Fibroblast of skin of back (primary cell): ENCODE measurements around the gene GSE1.

ENCODE experiments used
- DNase-seq: peaks from one replicate; pipeline ENCODE4 v3.0.0-alpha.2; 2013

The GSE1 gene

DNA sequence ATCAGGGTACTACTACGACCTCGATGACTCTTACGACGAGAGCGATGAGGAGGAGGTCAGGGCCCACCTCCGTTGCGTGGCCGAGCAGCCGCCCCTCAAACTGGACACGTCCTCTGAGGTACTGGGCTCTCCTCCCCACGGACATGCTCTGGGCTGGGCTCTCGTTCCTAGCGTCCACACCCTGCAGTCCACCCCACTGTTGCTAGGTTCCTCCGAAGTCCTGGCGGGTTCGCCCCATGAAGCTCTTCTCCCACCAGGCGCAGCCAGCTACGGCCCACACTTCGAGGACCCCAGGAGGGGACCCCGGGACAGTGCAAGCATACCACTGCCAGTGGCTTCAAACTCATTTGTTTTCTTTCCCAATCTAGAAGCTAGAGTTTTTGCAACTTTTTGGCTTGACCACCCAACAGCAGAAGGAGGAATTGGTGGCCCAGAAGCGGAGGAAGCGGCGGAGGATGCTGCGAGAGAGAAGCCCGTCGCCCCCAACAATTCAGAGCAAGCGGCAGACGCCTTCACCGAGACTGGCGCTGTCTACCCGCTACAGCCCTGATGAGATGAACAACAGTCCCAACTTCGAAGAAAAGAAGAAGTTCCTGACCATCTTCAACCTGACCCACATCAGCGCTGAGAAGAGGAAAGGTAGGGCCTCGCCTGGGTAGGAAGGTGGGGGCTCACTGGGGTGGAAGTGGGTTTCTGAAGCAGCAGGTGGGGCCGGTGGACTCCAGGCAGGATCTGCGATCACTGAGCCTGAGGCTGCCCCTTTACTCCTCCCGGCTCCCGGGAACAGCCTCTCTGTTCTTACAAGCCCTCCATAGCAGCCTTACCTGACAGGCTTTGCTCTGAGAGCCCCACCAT lies 50.1 kb downstream of the GSE1 start:
- no peak for DNase-seq

DNA sequence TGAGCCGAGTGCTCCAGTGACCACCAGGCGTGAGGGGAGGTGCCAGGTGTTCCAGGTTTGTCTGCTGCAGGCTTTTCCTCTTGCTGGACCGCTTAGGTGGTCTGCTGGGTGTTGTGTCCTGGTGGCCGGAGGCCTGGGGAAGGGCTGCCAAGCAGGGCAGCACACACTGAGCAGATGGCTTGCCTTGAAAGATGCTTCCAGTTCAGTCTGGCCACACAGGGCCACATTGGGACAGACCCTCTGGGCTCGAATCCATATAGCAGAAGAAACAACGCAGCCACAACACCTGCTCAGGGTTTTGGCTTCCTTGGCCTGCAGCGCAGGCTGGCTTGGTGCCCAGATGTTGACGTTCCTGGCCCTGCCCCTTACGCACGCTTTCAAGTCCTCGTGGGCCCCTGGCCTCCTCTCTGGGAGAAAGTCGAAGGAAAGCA lies 50.8 kb downstream of the GSE1 start:
- DNase-seq, result no peak

DNA sequence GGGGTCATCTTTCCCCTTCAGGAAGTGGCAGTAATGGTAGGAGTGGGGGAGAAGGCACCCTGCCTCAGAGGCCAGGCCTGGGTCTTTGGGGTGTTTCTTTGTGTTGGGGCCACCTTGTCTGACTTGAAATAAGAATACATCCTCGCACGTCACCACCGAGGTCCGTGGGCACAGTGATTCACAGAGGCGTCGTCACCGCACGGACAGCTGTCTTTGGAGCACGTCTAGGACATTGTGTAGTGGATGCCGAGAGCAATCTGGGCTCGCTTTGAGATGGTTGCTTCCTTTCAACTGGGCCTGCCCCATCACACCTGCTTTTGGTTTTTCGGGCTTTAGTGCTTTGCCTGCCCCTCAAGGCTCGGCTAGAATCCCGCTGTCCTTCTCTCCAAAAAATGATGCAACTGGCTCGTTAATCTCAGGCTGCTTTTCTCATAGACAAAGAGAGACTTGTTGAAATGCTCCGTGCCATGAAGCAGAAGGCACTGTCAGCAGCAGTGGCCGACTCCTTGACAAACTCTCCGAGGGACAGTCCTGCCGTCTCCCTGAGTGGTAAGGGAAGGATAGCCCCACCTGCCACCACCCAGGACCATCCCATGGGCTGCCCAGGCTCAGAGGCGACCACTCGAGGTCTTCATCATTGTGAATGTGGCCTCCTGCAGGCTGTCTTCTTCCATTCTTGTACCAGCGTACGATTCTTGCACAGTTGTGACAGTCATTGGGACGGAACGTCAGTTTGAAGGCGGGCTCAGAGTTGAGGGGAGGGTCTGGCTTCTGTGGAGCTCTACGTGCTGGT lies 51.7 kb downstream of the GSE1 start:
- no peak for DNase-seq

DNA sequence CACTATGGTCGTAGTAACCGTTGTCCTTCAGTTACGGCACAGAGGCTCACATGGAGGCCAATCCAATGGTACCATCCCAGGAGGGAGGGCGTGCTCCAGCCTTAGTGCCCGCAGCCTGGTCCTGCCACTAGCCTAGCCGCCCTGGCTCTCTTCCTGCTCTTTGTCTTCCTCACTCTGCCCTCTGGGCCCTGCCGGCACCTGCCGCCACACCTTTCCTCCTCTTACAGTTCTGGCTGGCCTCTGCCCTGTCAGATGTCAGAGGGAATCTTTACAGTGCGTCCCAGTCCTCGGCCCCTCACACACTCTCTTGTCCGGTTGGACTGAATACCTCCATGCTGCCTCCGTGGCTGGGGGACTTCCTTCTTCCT lies 52.2 kb downstream of the GSE1 start:
- DNase-seq, result no peak

DNA sequence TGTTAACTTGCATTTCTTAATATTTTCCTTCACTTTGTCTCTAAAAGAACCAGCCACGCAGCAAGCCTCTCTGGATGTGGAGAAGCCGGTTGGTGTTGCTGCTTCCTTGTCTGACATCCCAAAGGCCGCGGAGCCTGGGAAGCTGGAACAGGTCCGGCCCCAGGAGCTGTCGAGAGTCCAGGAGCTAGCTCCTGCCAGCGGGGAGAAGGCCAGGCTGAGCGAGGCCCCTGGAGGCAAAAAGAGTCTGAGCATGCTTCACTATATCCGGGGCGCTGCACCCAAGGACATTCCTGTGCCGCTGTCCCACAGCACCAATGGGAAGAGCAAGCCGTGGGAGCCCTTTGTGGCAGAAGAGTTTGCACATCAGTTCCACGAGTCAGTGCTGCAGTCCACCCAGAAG lies 52.8 kb downstream of the GSE1 start:
- no peak for DNase-seq

DNA sequence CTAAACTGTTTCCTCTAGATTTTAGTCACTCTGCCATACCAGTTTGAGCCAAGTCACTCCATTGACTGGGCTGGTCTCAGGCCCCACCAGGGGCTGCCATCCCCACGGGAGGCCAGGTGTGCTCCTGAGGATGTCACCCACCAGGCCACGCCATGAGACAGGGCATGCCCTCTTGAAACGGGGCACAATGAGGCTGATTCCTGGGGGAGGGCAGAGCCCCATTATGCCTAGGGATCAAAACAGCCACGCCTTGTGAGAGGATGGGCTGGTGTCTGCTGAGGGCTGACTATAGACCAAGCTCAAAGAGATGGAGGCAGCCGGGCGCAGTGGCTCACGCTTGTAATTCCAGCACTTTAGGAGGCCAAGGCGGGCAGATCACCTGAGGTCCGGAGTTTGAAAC lies 54.1 kb downstream of the GSE1 start:
- DNase-seq, result no peak

DNA sequence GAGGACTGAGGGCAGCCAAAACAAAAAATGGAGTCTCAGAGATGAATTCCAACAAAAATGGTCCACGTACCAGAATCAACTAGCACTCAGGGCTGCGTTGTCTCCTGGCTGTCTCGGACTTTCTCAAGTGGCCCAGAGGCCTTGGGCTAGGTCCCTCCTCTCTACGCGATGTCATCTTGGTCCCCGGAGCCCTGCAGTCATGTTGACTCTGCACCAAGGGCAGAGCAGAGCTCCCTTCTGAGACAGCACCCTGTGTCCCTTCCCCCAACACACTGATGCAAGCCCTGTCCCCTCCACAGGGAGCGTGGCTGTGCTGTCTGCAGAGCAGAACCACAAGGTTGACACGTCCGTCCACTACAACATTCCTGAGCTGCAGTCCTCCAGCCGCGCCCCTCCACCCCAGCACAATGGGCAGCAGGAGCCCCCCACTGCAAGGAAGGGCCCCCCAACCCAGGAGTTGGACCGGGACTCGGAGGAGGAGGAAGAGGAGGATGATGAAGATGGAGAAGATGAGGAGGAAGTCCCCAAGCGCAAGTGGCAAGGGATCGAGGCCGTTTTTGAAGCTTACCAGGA lies 54.8 kb downstream of the GSE1 start:
- no peak for DNase-seq

DNA sequence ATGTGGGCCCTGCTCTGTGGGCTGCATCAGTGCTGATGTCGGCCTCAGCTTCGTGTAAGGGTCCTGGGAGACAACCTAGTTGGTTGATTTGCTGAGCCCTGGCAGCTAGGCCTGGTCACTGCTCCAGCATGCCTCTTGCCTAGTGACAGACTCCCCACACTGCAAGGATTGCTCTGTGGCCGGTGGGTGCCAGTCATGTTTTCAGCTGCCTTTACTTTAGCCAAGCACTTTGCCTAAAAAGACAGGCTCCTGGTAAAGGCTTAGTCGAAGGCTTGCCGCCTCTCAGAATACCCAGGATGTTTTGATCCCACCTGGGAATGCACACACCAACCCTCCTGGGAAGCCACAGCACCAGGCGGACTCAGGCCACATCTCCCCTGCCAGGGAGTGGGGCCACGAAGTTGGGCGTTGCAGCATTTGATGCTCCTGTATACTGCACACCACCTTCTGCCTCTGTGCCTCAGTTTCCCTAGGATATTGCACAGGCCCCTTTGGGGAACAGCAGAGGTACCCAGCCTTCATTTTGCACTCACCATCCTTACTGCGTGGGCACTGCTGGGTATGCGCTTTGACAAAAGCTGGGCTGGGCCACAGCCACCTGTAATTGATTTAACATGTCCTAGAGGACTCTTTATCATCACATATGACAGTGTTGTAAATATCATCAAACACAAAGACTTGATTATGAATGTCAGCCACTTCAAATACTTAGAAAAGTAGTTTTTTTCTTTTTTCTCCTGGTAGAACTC lies 55.7 kb downstream of the GSE1 start:
- no peak for DNase-seq

DNA sequence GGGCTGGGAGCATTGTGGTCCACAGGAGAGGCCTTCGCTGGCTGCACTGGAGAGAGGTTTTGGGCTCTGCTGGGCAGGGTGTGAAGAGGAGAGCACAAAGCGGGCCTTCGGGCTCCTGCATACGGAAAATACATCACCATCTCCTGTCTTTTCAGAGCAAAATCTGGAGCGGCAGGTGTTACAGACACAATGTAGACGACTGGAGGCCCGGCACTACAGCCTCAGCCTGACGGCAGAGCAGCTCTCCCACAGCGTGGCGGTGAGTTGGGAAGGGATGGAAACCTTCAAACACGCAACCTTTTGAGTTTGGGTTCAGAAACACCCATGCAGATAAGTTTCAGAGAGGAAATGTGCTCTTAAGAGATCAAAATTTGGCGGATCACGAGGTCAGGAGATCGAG lies 57.7 kb downstream of the GSE1 start:
- DNase-seq, result no peak

DNA sequence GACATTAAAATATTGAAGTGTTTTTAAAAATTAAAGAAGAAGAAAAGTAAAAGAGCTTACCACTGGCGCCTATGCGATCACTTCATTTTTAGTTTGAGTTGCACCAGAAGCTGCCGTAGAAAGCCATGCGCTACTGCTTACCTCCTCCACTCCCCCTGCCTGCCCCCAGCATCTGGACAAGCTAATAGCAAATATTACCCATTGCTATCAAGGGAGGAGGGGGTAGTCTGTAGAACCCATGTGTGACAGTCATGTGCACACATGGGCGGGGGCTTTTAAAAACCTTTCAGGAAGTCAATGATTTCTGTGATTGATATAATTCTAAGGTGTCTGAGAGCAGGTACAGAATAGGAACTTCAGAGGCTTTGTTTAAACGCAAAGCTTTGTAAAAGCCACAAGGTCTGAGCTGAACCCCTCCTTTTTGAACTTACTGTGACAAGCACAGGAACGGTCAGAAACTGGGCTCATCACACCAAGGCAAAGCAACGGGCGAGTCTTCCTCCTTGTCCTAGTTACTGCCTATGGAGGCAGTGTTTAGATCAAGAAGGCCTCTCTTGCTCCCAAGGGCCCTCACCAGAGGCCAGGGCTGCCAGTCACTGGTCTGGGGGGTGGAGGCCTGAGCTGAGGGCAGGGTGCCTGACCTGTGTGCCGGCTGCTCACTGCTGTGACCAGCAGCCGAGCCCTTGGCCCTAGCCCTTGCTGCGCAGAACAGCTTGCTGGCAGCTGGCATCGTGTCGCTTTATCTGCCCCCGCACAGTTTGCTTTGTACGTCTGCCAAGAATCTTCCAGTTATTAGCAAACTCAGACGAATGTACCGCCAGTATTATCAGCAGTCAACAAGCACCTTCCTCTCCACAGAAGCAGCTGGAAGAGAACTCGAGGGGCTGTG lies 60.7 kb downstream of the GSE1 start:
- DNase-seq, result no peak

DNA sequence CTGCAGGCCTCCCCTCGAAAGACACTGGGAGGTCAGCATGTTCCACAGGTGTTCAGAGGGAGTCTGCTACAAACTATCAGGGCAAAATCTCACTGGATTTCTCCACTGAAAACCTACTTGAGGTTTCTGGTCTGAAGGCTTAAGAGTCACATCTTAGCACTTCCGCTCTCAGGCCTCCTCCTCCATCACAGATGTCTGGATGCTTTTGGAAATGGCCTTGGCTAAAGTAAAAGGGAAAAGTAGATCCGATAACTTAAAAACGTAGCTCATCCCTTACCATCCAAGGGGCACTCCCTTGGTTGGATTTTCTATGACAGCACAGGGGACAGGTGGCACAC lies 61.3 kb downstream of the GSE1 start:
- DNase-seq, result no peak

DNA sequence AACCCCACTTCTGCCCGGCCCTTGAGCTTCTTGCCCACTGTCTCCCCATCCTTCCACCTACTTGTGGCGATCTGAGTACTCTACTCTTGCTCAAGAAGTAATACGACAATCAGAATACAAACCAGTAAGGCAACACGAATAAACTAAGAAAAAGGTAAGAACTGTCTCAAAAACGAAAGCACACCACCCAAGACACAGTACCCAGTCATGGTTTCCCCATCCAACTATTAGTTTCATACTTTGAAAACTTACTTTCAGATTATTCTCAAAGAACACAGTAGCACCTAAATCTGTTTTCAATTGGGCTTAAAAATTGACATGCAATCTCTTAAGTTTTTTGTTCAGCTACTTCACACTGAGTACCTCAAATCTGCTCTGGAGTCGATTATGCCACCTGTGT lies 61.7 kb downstream of the GSE1 start:
- DNase-seq, result no peak

DNA sequence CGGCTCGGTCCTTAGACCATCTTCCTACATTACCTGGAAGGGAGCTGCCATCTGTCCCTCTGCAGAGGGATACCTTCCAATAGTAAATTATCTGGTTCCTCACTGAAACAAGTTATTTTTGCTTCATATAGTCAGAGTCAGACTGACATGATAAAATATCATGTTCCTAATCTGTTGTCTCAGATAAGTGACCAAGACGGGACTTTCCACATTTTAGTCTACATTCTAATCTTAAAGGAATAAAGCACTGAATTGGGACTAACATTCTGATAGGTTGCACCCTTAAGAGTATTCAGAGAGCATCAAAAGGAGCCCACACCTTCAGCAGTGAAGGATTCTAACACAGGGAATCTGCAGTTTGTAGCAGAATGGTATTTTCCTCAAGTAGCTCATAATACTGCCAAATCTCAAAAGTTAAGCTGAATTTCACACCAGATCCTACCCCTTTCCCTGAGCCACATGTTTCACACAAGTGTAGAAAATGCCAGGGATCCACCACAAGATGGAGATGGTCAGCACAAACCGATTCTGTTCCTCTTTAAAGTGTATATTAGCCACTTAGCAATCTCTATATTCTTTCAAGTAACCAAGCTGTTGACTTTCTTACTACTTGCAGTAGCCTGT lies 62.2 kb downstream of the GSE1 start:
- no peak for DNase-seq

DNA sequence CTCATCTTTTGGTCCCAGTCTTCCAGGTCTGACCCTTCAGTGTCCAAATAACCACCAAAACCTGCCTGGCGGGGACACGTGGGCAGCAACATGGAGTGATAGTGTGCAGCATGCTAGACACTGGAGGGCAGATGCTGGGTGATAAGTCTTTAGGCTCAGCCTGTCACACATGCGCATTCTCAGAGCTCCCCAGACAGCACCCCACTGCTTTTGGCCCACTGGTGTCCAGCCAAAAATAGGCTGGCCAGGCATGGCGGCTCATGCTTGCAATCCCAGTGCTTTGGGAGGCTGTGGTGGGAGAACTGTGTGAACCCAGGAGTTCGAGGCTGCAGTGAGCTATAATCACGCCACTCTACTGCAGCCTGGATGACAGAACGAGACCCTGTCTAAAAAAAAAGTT lies 63.3 kb downstream of the GSE1 start:
- DNase-seq, result no peak

DNA sequence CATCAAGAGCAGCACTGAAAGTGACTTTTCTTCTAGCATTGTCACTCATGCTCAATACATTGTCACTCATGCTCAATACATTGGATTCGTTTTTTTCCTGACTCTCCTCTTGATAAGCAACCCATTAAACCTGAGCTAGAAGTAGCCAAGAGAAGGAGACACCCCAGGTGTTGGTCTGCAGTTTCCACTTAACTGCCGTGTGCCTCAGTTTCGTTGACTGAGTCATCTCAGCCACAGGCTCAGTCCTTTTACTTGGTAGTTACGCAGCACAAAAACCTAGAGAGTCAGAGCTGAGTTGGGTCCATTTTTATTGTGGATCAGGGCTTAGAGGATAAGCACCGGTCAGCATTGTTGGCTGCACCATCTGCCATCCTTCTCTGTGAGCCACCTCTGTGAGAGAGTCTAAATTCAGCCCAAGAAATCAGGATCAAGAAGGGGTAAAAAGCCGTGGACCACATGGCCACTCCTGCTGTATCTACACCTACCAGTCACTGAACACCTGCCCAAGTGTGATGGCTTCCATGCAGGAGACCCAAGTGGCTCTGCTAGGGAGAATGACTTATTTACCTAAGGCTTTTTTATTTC lies 64.4 kb downstream of the GSE1 start:
- DNase-seq, result no peak

DNA sequence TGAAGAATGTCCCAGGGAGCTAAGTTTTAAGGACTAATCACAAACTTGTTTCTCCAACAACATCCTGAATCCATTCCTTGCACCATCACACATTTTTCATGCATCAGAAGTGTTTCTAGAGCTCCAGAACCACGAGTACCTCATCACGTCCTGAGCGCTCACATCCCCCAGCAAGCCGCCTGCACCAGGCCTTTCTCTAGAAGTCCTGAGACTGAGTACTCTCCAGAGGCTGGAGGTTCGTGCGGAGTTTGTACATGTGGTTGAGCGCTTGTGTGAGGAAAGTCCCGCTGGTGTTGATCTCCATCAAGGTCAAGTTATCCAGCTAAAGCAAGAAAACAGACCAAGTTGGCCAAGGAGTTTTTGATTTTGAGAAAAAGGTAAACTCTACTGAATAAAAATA lies 64.9 kb downstream of the GSE1 start:
- no peak for DNase-seq

DNA sequence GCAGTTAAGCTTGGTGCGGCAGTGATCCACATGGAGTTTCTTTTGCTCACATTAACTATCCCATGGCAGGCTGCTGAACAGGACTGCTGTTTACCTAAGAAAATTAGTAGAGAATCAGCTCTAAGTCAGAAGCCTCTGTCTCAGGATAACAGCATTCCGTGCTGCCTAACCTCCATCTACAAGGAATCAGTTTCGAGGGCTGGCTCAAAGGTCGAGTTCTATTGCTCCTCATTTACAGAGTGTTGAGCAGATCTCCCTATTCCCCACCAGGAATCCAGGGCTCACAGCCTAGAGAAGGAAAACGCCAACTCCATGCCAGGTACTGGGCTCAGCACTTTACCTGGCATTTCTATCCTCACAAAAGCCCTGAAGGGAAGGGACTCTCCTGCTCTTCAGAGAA lies 65.7 kb downstream of the GSE1 start:
- DNase-seq, result no peak

DNA sequence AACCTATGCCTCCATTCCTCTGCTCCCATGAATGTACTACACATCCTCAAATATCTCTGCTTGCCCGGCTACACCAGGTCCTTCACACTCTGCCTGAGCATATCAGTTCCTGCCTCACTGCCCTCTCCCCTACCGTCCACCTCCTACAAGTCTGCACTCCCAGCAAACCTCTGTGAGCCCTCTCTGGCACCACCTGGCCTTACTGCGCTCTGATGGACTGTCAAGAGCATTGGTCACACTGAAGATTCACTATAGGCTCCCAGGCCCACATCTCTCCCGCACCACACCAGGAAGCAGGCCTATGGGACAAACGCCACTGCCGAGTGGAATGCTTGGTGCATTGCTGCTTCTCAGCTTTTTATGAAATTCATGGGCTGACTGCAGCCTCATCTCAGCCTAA lies 66.7 kb downstream of the GSE1 start:
- no peak for DNase-seq

DNA sequence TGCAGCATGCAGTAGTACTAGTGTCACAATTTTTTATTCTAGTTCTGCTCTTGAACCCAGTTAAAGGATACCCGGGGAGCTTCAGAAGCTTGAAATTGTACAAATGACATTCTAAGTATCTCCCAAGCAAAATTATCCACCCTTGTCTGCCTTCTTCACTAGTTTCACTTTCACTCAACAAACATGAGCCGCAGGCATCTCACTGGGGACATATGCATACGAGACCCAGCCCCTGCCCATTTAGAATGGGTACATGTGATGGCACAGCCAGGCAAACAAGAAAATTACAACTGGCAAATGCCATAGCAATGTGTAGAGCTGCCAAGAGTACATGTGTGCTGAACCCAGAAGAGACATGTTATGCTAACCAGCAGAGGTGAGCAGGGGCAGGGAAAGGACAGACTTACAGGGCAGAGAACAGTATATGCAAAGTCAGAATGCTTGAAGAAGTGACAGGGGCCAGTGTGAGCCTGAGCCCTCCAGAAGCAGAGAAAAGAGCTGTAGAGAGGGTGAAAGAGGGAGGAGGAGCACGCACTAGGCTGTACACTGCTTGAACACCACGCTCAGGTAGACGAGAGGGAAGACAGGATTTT lies 67.3 kb downstream of the GSE1 start:
- no peak for DNase-seq

DNA sequence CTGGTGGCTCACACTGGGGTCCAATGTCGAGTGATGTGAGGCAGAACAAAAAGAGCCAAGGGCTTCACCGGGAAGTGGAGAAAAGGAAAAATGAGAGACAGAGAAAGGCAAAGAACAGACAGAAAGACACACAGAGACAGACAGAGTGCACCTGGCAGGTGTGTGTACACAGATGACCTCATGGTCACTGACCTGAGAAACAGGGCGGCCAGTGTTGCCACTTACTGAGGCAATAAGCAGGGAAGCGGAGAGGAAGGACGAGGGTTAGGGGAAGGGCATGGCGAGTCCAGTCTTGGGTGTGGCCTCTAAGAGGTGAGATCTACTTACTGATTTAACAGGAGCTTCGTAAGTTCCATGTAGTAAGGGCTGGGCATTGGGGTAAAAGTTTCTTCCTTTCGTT lies 68.1 kb downstream of the GSE1 start:
- no peak for DNase-seq

DNA sequence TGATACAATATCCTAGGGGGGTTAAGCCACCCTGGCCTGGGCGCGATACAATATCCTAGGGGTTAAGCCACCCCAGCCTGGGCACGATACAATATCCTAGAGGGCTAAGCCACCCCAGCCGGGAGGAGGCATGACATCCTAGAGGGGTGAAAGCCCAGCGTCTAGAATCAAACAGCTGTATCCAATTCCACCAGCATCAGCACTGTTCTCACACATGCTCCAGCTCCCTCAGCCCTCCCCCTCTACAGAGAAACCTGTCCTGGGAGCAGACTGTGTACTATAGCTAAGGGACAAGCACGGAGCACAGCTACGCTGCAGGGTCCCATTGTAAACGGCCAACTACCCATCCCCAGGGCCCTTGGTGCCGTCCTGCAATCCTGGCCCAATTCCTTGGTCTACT lies 69.4 kb downstream of the GSE1 start:
- no peak for DNase-seq
